HG02852 (cell line): ENCODE results near the gene WDR7.

Experiments used
- ATAC-seq: cut with Tn5 transposase; IDR thresholded peaks from one replicate; pipeline ENCODE4 v1.9.1; 2021; ENCODE audit warnings: mild to moderate bottlenecking, moderate library complexity; ENCODE audit not compliant: unreplicated experiment

The WDR7 gene

GRCh38 chr18:56721031-56721430, 69.9 kb downstream of the WDR7 start:
- ATAC-seq = no peak

- no peak for ATAC-seq
Observed at GRCh38 chr18:56721491-56721890, 70.3 kb downstream of the WDR7 start.

- no peak for ATAC-seq
Observed at GRCh38 chr18:56722518-56722917, 71.4 kb downstream of the WDR7 start.

- ATAC-seq = no peak
Observed at GRCh38 chr18:56723068-56723467, 71.9 kb downstream of the WDR7 start.

GRCh38 chr18:56723706-56724105, 72.5 kb downstream of the WDR7 start:
- no peak for ATAC-seq

- ATAC-seq = no peak
Observed at GRCh38 chr18:56726906-56727305, 75.7 kb downstream of the WDR7 start.

- no peak for ATAC-seq
Observed at GRCh38 chr18:56727399-56727798, 76.2 kb downstream of the WDR7 start.

GRCh38 chr18:56728741-56729140, 77.6 kb downstream of the WDR7 start:
- no peak for ATAC-seq

GRCh38 chr18:56738184-56738583, 87.0 kb downstream of the WDR7 start:
- no peak for ATAC-seq

- ATAC-seq = no peak
Observed at GRCh38 chr18:56739731-56740130, 88.6 kb downstream of the WDR7 start.

GRCh38 chr18:56740645-56741044, 89.5 kb downstream of the WDR7 start:
- no peak for ATAC-seq

GRCh38 chr18:56741685-56742084, 90.5 kb downstream of the WDR7 start:
- ATAC-seq = no peak

- no peak for ATAC-seq
Observed at GRCh38 chr18:56743115-56743514, 92.0 kb downstream of the WDR7 start.

- peak; percentile 87 for ATAC-seq
Observed at GRCh38 chr18:56747032-56747658, 96.0 kb downstream of the WDR7 start.

GRCh38 chr18:56747857-56748256, 96.7 kb downstream of the WDR7 start:
- ATAC-seq = no peak

GRCh38 chr18:56748698-56749268, 97.6 kb downstream of the WDR7 start:
- no peak for ATAC-seq

- no peak for ATAC-seq
Observed at GRCh38 chr18:56756966-56757365, 105.8 kb downstream of the WDR7 start.

GRCh38 chr18:56770097-56770496, 118.9 kb downstream of the WDR7 start:
- no peak for ATAC-seq

GRCh38 chr18:56770873-56771272, 119.7 kb downstream of the WDR7 start:
- ATAC-seq = no peak

- ATAC-seq = no peak
Observed at GRCh38 chr18:56775701-56776100, 124.5 kb downstream of the WDR7 start.

- no peak for ATAC-seq
Observed at GRCh38 chr18:56787390-56787789, 136.2 kb downstream of the WDR7 start.

- ATAC-seq = no peak
Observed at GRCh38 chr18:56789004-56789888, 138.1 kb downstream of the WDR7 start.
